Karpas-422 (cell line): Measurements from ENCODE around the gene NPL. TPM values are rescaled to one million over a fixed set of nuclear protein-coding genes. Genes with fewer than 3 reads are reported as not detected.

Experiments used
- DNase-seq: peaks from one replicate; pipeline ENCODE4 v3.0.0-alpha.2; 2015
- H2AFZ ChIP-seq: fragments of 200-600 bp; sonication (generic); 2 replicates; pipeline ENCODE4 v1.6.1; 2014; ENCODE audit warnings: antibody characterized with exemption, low read length, mixed read lengths
- H3K27ac ChIP-seq: fragments of 200-600 bp; sonication (generic); 2 replicates; pipeline ENCODE4 v1.5.1; 2014; ENCODE audit warnings: mild to moderate bottlenecking, low read length, moderate library complexity
- H3K27me3 ChIP-seq: fragments of 200-600 bp; sonication (generic); 2 replicates; pipeline ENCODE4 v1.6.1; 2014; ENCODE audit warnings: low read length, mixed read lengths
- H3K36me3 ChIP-seq: fragments of 200-600 bp; sonication (generic); 2 replicates; pipeline ENCODE4 v1.6.1; 2014; ENCODE audit warnings: low read length, mixed read lengths; ENCODE audit not compliant: insufficient read depth
- H3K4me1 ChIP-seq: fragments of 200-600 bp; sonication (generic); 2 replicates; pipeline ENCODE4 v1.6.1; 2014; ENCODE audit warnings: mild to moderate bottlenecking, low read length, mixed read lengths
- H3K4me2 ChIP-seq: fragments of 200-600 bp; sonication (generic); 2 replicates; pipeline ENCODE4 v1.6.1; 2014; ENCODE audit warnings: low read length, low read depth, mild to moderate bottlenecking; ENCODE audit not compliant: poor library complexity, severe bottlenecking
- H3K4me3 ChIP-seq: fragments of 200-600 bp; sonication (generic); 2 replicates; pipeline ENCODE4 v1.5.1; 2014; ENCODE audit warnings: mild to moderate bottlenecking, antibody characterized with exemption, low read length, mixed read lengths
- H3K79me2 ChIP-seq: fragments of 200-600 bp; sonication (generic); 2 replicates; pipeline ENCODE4 v1.6.1; 2014; ENCODE audit warnings: mild to moderate bottlenecking, low read length, mixed read lengths
- H3K9ac ChIP-seq: fragments of 200-600 bp; sonication (generic); 2 replicates; pipeline ENCODE4 v1.6.0; 2014; ENCODE audit warnings: low read length
- H3K9me2 ChIP-seq: fragments of 200-600 bp; sonication (generic), shearing (Covaris generic); replicated peaks from 2 replicates; pipeline ENCODE4 v1.6.0; 2014; ENCODE audit warnings: mild to moderate bottlenecking, low read length, moderate library complexity; ENCODE audit not compliant: insufficient read depth
- H3K9me3 ChIP-seq: fragments of 300-700, 200-600 bp; sonication (generic); 2 replicates; pipeline ENCODE4 v1.6.1; 2014; ENCODE audit warnings: low read length, mixed read lengths
- H4K20me1 ChIP-seq: fragments of 200-600 bp; sonication (generic); 2 replicates; pipeline ENCODE4 v1.6.1; 2014; ENCODE audit warnings: mild to moderate bottlenecking, antibody characterized with exemption, low read length, low read depth; ENCODE audit not compliant: insufficient read depth
- total RNA-seq: library from RNA; depleted of rRNA; stranded (reverse); fragments of >200 nt; shearing (Covaris generic); gene quantifications from 2 replicates; pipeline ENCODE4 v1.2.3, GENCODE V29; 2014; ENCODE audit warnings: low replicate concordance

NPL gene
- total RNA-seq, 1 experiment from 2014 or later = 3.2 TPM

DNA sequence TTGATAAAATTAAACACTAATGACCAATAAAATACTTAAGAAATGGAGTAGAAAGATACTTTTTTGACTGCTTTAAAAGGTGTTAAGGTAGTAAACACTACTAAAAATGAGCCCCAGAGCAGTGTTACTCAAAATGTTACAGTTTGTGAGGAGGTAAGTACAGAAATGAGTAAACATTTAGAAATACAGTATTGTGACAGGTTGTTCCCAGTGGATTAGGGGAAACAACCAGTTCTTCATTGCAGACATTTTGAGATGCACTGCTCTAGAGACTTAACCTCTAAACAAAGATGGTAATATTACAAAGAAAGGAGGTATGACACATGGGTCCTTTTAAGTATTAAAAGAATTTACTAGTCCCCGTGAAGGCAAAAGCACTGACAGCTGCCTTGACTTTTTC, 62.3 kb downstream of the NPL start:
- H3K4me2 ChIP-seq = no peak overlapping the region
- no peaks in the 10 kb centered on the region for H3K27me3 ChIP-seq
- no peaks in the 10 kb centered on the region for H3K9me3 ChIP-seq
- H3K9me2 ChIP-seq = no peaks in the 10 kb centered on the region
- DNase-seq = no peak
- no peak overlapping the region for H2AFZ ChIP-seq
- peaks cover 98% of the 10 kb centered on the region for H3K36me3 ChIP-seq
- no peak overlapping the region for H3K4me3 ChIP-seq
- no peak overlapping the region for H3K9ac ChIP-seq
- H3K27ac ChIP-seq = no peak overlapping the region
- no peaks in the 10 kb centered on the region for H3K4me1 ChIP-seq
- peaks cover 97% of the 10 kb centered on the region for H3K79me2 ChIP-seq
- peaks cover 61% of the 10 kb centered on the region for H4K20me1 ChIP-seq

- no peak for DNase-seq
- H3K9ac ChIP-seq = no peak overlapping the region
- H3K9me2 ChIP-seq = no peaks in the 10 kb centered on the region
- peaks cover 84% of the 10 kb centered on the region for H3K79me2 ChIP-seq
- peaks cover 47% of the 10 kb centered on the region for H4K20me1 ChIP-seq
- peaks cover 99% of the 10 kb centered on the region for H3K36me3 ChIP-seq
- H2AFZ ChIP-seq = no peak overlapping the region
- H3K4me2 ChIP-seq = no peak overlapping the region
- no peaks in the 10 kb centered on the region for H3K27me3 ChIP-seq
- no peaks in the 10 kb centered on the region for H3K4me1 ChIP-seq
- H3K9me3 ChIP-seq = no peaks in the 10 kb centered on the region
- no peak overlapping the region for H3K4me3 ChIP-seq
- no peak overlapping the region for H3K27ac ChIP-seq
Observed at GRCh38 chr1:182855911-182856310, 66.3 kb downstream of the NPL start.

DNA sequence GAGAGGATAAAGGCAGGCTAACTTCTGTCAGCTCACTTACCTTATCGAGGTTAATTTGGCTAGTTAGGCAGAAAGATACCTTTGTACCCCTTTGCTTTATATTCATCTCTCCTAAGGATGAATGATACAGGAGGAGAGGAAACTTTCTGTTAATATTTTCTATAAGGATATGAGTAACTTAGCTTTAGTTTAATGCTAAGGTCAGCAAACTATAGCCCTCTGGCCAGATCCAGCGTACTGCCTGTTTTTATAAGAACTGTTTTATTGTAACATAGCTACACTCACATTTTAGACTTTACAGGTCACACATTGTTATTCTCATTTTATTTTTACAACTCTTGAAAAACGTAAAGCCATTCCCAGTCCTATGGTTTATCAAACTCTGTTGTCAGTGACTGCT, 67.6 kb downstream of the NPL start:
- no peak overlapping the region for H3K4me2 ChIP-seq
- no peaks in the 10 kb centered on the region for H3K9me2 ChIP-seq
- peaks cover 39% of the 10 kb centered on the region for H4K20me1 ChIP-seq
- peaks cover 80% of the 10 kb centered on the region for H3K79me2 ChIP-seq
- H3K4me3 ChIP-seq = no peak overlapping the region
- peaks cover 98% of the 10 kb centered on the region for H3K36me3 ChIP-seq
- no peak for DNase-seq
- H3K9me3 ChIP-seq = no peaks in the 10 kb centered on the region
- no peak overlapping the region for H3K9ac ChIP-seq
- H3K27me3 ChIP-seq = no peaks in the 10 kb centered on the region
- H2AFZ ChIP-seq = no peak overlapping the region
- no peak overlapping the region for H3K27ac ChIP-seq
- no peaks in the 10 kb centered on the region for H3K4me1 ChIP-seq

DNA sequence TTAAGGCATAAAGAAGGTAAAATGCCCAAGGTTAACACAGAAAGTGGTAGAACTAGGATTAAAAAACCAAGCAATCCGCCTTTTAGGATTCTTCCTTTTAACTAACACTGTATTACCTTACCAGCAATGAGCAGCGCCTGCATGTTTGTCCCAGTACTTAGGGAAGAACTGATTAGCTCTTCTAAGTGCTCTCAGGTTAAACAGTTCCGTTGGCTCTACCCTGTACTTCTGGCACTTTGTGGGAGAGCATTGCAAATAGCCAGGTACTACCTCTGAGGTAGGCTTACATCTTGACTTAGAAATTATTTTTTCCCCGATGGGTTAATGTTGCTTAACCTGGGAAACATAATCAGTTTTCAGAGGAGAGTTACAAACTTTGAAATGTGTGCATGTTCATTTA, 71.1 kb downstream of the NPL start:
- H3K27ac ChIP-seq = no peak overlapping the region
- H3K79me2 ChIP-seq = peaks cover 71% of the 10 kb centered on the region
- H3K9ac ChIP-seq = no peak overlapping the region
- DNase-seq = no peak
- H3K27me3 ChIP-seq = no peaks in the 10 kb centered on the region
- H3K4me2 ChIP-seq = no peak overlapping the region
- H3K4me3 ChIP-seq = no peak overlapping the region
- no peaks in the 10 kb centered on the region for H3K9me2 ChIP-seq
- peaks cover 98% of the 10 kb centered on the region for H3K36me3 ChIP-seq
- H2AFZ ChIP-seq = no peak overlapping the region
- no peaks in the 10 kb centered on the region for H3K4me1 ChIP-seq
- H3K9me3 ChIP-seq = no peaks in the 10 kb centered on the region
- H4K20me1 ChIP-seq = peaks cover 39% of the 10 kb centered on the region; the same call in 1 of the 2 replicates

- Histone ChIP-seq H3K9me2 (no peaks in the 10 kb centered on the region), H2AFZ (no peak overlapping the region), H3K4me1 (no peaks in the 10 kb centered on the region), H3K27me3 (no peaks in the 10 kb centered on the region), H3K4me2 (no peak overlapping the region), H4K20me1 (peaks cover 36% of the 10 kb centered on the region; the same call in 1 of the 2 replicates), H3K9ac (no peak overlapping the region), H3K27ac (no peak overlapping the region), H3K79me2 (peaks cover 66% of the 10 kb centered on the region), H3K4me3 (no peak overlapping the region), H3K36me3 (peaks cover 98% of the 10 kb centered on the region), H3K9me3 (no peaks in the 10 kb centered on the region)
- DNase-seq = no peak
Observed at GRCh38 chr1:182861994-182862393, 72.4 kb downstream of the NPL start.

- H3K9me3 ChIP-seq = no peaks in the 10 kb centered on the region
- H3K27me3 ChIP-seq = no peaks in the 10 kb centered on the region
- H4K20me1 ChIP-seq = peaks cover 33% of the 10 kb centered on the region; the same call in 1 of the 2 replicates
- no peak overlapping the region for H3K9ac ChIP-seq
- no peak overlapping the region for H3K4me2 ChIP-seq
- peaks cover 97% of the 10 kb centered on the region for H3K36me3 ChIP-seq
- DNase-seq = no peak
- H3K4me3 ChIP-seq = no peak overlapping the region
- H3K4me1 ChIP-seq = no peaks in the 10 kb centered on the region
- H3K9me2 ChIP-seq = no peaks in the 10 kb centered on the region
- peaks cover 57% of the 10 kb centered on the region for H3K79me2 ChIP-seq
- H3K27ac ChIP-seq = no peak overlapping the region
- H2AFZ ChIP-seq = no peak overlapping the region
Observed at GRCh38 chr1:182862827-182863226, 73.3 kb downstream of the NPL start.

GRCh38 chr1:182863940-182864339, 74.4 kb downstream of the NPL start:
- H3K36me3 ChIP-seq = peaks cover 95% of the 10 kb centered on the region
- H3K9me2 ChIP-seq = no peaks in the 10 kb centered on the region
- no peaks in the 10 kb centered on the region for H3K9me3 ChIP-seq
- no peak overlapping the region for H3K4me2 ChIP-seq
- H3K4me1 ChIP-seq = no peaks in the 10 kb centered on the region
- no peak overlapping the region for H3K9ac ChIP-seq
- no peak overlapping the region for H2AFZ ChIP-seq
- peaks cover 31% of the 10 kb centered on the region; the same call in 1 of the 2 replicates for H4K20me1 ChIP-seq
- DNase-seq = no peak
- H3K4me3 ChIP-seq = no peak overlapping the region
- H3K27me3 ChIP-seq = no peaks in the 10 kb centered on the region
- no peak overlapping the region for H3K27ac ChIP-seq
- peaks cover 46% of the 10 kb centered on the region for H3K79me2 ChIP-seq

GRCh38 chr1:182867861-182868260, 78.3 kb downstream of the NPL start:
- Histone ChIP-seq H3K27me3 (no peaks in the 10 kb centered on the region), H3K9me3 (no peaks in the 10 kb centered on the region), H3K79me2 (peaks cover 35% of the 10 kb centered on the region), H3K4me1 (no peaks in the 10 kb centered on the region), H3K36me3 (peaks cover 94% of the 10 kb centered on the region), H3K27ac (no peak overlapping the region), H3K4me2 (no peak overlapping the region), H4K20me1 (peaks cover 20% of the 10 kb centered on the region; the same call in 1 of the 2 replicates), H3K4me3 (no peak overlapping the region), H3K9me2 (no peaks in the 10 kb centered on the region), H2AFZ (no peak overlapping the region), H3K9ac (no peak overlapping the region)
- no peak for DNase-seq

GRCh38 chr1:182869241-182869666, 79.7 kb downstream of the NPL start:
- H3K36me3 ChIP-seq = peaks cover 94% of the 10 kb centered on the region

More at GRCh38 chr1:182869241-182869666, 79.7 kb downstream of the NPL start:
- DNase-seq = no peak
- no peak overlapping the region for H3K9ac ChIP-seq
- H3K4me2 ChIP-seq = no peak overlapping the region
- H4K20me1 ChIP-seq = peaks cover 15% of the 10 kb centered on the region; the same call in 1 of the 2 replicates
- H3K27ac ChIP-seq = no peak overlapping the region
- H2AFZ ChIP-seq = no peak overlapping the region
- no peaks in the 10 kb centered on the region for H3K9me2 ChIP-seq
- H3K79me2 ChIP-seq = peaks cover 30% of the 10 kb centered on the region
- no peaks in the 10 kb centered on the region for H3K9me3 ChIP-seq
- no peaks in the 10 kb centered on the region for H3K27me3 ChIP-seq
- no peak overlapping the region for H3K4me3 ChIP-seq
- H3K4me1 ChIP-seq = no peaks in the 10 kb centered on the region
